HEK293 (cell line): ENCODE measurements around the gene IMMP2L.

ENCODE experiments used
- CTCF ChIA-PET: fragments of 350-600 bp; formaldehyde crosslinking; extraction: SDS; loops from one replicate; lab custom pipeline; 2021; ENCODE audit warnings: antibody characterized with exemption; lab: Yijun Ruan, JAX
- POLR2A ChIA-PET: fragments of 300-600 bp; formaldehyde crosslinking; extraction: SDS; loops from one replicate; lab custom pipeline; 2020; ENCODE audit warnings: antibody characterized with exemption, inconsistent platforms; lab: Yijun Ruan, JAX
- H3K27ac ChIP-seq: fragments of 200-500 bp; sonication (Bioruptor generic); 2 replicates; pipeline ENCODE4 v1.5.1; 2014; ENCODE audit warnings: low read depth, low read length, control low read depth, inconsistent platforms; ENCODE audit errors: extremely low read depth
- H3K36me3 ChIP-seq, 2 experiments: fragments of 200-500 bp in 1 of 2; sonication (Bioruptor generic) in 1 of 2; 1 replicate in 1 of 2; 2 replicates in 1 of 2; pipeline ENCODE4 v1.5.1; 2014 to 2017; ENCODE audit warnings: inconsistent platforms in 2 of 2, low read length in 2 of 2; ENCODE audit not compliant: control insufficient read depth in 2 of 2, insufficient read depth in 1 of 2
- H3K4me1 ChIP-seq: fragments of 200-500 bp; sonication (Bioruptor generic); 2 replicates; pipeline ENCODE4 v1.5.1; 2014; ENCODE audit warnings: mild to moderate bottlenecking, low read length, inconsistent platforms; ENCODE audit not compliant: control insufficient read depth, insufficient read depth
- H3K4me3 ChIP-seq: 2 replicates; pipeline ENCODE4 v1.5.1; 2011; ENCODE audit warnings: low read depth, mild to moderate bottlenecking, control low read depth, low read length, moderate library complexity
- H3K9me3 ChIP-seq: fragments of 200-500 bp; sonication (Bioruptor generic); 2 replicates; pipeline ENCODE4 v1.5.1; 2014; ENCODE audit warnings: low read depth, low read length, inconsistent platforms; ENCODE audit not compliant: control insufficient read depth, insufficient read depth
- HOXD13 ChIP-seq: sonication (generic); formaldehyde crosslinking; IDR thresholded peaks from 2 replicates; pipeline ENCODE4 v1.8.0; 2022; ENCODE audit warnings: missing genetic modification reagents, borderline replicate concordance
- PRDM1 ChIP-seq: fragments of 450-650 bp; formaldehyde crosslinking; IDR thresholded peaks from 2 replicates; pipeline ENCODE4; 2016; ENCODE audit warnings: missing biosample characterization, missing genetic modification characterization
- SP7 ChIP-seq: fragments of 450-650 bp; formaldehyde crosslinking; IDR thresholded peaks from 2 replicates; pipeline ENCODE4 v1.5.1; 2016; ENCODE audit warnings: missing biosample characterization, missing genetic modification characterization
- ZBTB8A ChIP-seq: fragments of 450-650 bp; formaldehyde crosslinking; IDR thresholded peaks from 2 replicates; pipeline ENCODE4 v1.5.1; 2016; ENCODE audit warnings: missing biosample characterization, missing genetic modification characterization
- ZFHX2 ChIP-seq: fragments of 450-650 bp; formaldehyde crosslinking; conservative IDR thresholded peaks from 2 replicates; pipeline ENCODE4 v1.5.1; 2016; ENCODE audit warnings: missing biosample characterization, missing genetic modification characterization
- ZNF280C ChIP-seq: fragments of 450-650 bp; formaldehyde crosslinking; IDR thresholded peaks from 2 replicates; pipeline ENCODE4 v1.5.1; 2016; ENCODE audit warnings: missing biosample characterization, missing genetic modification characterization
- ZNF280D ChIP-seq: fragments of 450-650 bp; formaldehyde crosslinking; IDR thresholded peaks from 2 replicates; pipeline ENCODE4 v1.5.1; 2016; ENCODE audit warnings: missing biosample characterization, missing genetic modification characterization
- ZNF302 ChIP-seq: fragments of 450-650 bp; formaldehyde crosslinking; IDR thresholded peaks from 2 replicates; pipeline ENCODE4 v1.5.1; 2016; ENCODE audit warnings: missing biosample characterization, missing genetic modification characterization, low read depth
- ZNF560 ChIP-seq: fragments of 450-650 bp; formaldehyde crosslinking; IDR thresholded peaks from 2 replicates; pipeline ENCODE4 v1.5.1; 2017; ENCODE audit warnings: missing biosample characterization, missing genetic modification characterization, borderline replicate concordance
- ZNF561 ChIP-seq: fragments of 450-650 bp; IDR thresholded peaks from 2 replicates; pipeline ENCODE4 v1.5.1; 2018; ENCODE audit warnings: missing biosample characterization, missing genetic modification characterization, borderline replicate concordance
- ZNF626 ChIP-seq: fragments of 450-650 bp; sonication (Bioruptor Pico); formaldehyde crosslinking; IDR thresholded peaks from 2 replicates; pipeline ENCODE4 v1.5.1; 2018; ENCODE audit warnings: missing biosample characterization, missing genetic modification characterization, inconsistent platforms
- ZNF639 ChIP-seq: fragments of 450-650 bp; formaldehyde crosslinking; IDR thresholded peaks from 2 replicates; pipeline ENCODE4 v1.5.1; 2016; ENCODE audit warnings: missing biosample characterization, missing genetic modification characterization
- ZNF664 ChIP-seq: fragments of 450-650 bp; formaldehyde crosslinking; IDR thresholded peaks from 2 replicates; pipeline ENCODE4 v1.5.1; 2016; ENCODE audit warnings: missing biosample characterization, missing genetic modification characterization
- ZSCAN5A ChIP-seq: fragments of 450-650 bp; formaldehyde crosslinking; IDR thresholded peaks from 2 replicates; pipeline ENCODE4 v1.5.1; 2016; ENCODE audit warnings: missing biosample characterization, missing genetic modification characterization
- TF ChIP-seq, protein P1 (sequence below): fragments of 450-650 bp; formaldehyde crosslinking; IDR thresholded peaks from 2 replicates; pipeline ENCODE4 v1.5.1; 2017; ENCODE audit warnings: missing biosample characterization, missing genetic modification characterization
- TF ChIP-seq, protein P2 (sequence below): fragments of 450-650 bp; formaldehyde crosslinking; IDR thresholded peaks from 2 replicates; pipeline ENCODE4 v1.5.1; 2016; ENCODE audit warnings: missing biosample characterization, missing genetic modification characterization
- TF ChIP-seq, protein P3 (sequence below): fragments of 450-650 bp; formaldehyde crosslinking; IDR thresholded peaks from 2 replicates; pipeline ENCODE4 v1.5.1; 2016; ENCODE audit warnings: missing biosample characterization, missing genetic modification characterization
- TF ChIP-seq, protein P4 (sequence below): fragments of 450-650 bp; formaldehyde crosslinking; IDR thresholded peaks from 2 replicates; pipeline ENCODE4; 2016; ENCODE audit warnings: missing biosample characterization, missing genetic modification characterization
- TF ChIP-seq, protein P5 (sequence below): sonication (generic); formaldehyde crosslinking; IDR thresholded peaks from 2 replicates; pipeline ENCODE4 v1.8.1; 2022; ENCODE audit warnings: mild to moderate bottlenecking, moderate library complexity, missing genetic modification reagents

IMMP2L gene

DNA sequence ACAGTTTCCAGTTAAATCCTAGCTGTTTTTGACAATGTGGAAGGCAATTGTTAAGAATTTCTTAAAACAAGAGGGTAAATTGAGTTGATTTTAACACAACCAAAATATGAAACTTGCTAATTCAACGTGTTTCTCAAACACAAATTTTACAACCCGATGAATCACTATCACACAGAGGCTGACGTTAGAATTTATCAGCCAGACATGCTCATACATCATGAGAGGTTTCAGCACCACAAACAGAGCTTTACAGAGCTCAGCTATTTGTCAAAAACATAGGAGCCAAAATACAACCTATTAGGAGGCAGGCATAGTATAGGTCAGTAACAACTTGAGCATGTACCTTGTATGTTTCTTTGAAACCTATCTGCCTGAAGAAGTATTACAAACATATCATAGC is 435.3 kb downstream of the IMMP2L start (continued):
- TF ChIP-seq, protein P1, sequence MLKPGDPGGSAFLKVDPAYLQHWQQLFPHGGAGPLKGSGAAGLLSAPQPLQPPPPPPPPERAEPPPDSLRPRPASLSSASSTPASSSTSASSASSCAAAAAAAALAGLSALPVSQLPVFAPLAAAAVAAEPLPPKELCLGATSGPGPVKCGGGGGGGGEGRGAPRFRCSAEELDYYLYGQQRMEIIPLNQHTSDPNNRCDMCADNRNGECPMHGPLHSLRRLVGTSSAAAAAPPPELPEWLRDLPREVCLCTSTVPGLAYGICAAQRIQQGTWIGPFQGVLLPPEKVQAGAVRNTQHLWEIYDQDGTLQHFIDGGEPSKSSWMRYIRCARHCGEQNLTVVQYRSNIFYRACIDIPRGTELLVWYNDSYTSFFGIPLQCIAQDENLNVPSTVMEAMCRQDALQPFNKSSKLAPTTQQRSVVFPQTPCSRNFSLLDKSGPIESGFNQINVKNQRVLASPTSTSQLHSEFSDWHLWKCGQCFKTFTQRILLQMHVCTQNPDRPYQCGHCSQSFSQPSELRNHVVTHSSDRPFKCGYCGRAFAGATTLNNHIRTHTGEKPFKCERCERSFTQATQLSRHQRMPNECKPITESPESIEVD (tag by site-specific recombination) = peak; percentile 60; the same call in 1 of the 2 replicates
- TF ChIP-seq, protein P2, sequence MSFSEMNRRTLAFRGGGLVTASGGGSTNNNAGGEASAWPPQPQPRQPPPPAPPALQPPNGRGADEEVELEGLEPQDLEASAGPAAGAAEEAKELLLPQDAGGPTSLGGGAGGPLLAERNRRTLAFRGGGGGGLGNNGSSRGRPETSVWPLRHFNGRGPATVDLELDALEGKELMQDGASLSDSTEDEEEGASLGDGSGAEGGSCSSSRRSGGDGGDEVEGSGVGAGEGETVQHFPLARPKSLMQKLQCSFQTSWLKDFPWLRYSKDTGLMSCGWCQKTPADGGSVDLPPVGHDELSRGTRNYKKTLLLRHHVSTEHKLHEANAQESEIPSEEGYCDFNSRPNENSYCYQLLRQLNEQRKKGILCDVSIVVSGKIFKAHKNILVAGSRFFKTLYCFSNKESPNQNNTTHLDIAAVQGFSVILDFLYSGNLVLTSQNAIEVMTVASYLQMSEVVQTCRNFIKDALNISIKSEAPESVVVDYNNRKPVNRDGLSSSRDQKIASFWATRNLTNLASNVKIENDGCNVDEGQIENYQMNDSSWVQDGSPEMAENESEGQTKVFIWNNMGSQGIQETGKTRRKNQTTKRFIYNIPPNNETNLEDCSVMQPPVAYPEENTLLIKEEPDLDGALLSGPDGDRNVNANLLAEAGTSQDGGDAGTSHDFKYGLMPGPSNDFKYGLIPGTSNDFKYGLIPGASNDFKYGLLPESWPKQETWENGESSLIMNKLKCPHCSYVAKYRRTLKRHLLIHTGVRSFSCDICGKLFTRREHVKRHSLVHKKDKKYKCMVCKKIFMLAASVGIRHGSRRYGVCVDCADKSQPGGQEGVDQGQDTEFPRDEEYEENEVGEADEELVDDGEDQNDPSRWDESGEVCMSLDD (tag by site-specific recombination) = no peak
- TF ChIP-seq, protein P3, sequence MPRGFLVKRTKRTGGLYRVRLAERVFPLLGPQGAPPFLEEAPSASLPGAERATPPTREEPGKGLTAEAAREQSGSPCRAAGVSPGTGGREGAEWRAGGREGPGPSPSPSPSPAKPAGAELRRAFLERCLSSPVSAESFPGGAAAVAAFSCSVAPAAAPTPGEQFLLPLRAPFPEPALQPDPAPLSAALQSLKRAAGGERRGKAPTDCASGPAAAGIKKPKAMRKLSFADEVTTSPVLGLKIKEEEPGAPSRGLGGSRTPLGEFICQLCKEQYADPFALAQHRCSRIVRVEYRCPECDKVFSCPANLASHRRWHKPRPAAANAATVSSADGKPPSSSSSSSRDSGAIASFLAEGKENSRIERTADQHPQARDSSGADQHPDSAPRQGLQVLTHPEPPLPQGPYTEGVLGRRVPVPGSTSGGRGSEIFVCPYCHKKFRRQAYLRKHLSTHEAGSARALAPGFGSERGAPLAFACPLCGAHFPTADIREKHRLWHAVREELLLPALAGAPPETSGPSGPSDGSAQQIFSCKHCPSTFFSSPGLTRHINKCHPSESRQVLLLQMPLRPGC (tag by site-specific recombination) = no peak
- no peak for TF ChIP-seq ZNF664 (tag by site-specific recombination)
- TF ChIP-seq, all 188 proteins: peak for 7

DNA sequence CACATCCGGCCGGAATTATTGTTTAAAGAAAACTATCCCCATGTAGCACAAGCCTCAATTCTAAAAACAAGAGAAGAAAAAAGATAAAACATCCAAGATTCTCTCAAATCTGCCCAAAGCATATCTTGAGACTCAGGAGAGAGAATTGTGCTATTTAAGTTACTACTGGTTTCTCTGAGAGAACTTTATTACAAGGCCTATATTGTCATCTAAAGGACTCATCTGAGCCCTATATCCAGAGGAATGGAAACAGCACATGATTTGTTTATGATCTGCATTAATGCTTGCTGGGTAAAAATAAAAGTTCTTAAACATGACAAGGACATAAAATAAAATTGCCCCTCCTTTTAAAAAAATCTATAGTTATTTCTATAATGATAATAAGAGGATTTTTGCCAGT is 446.3 kb downstream of the IMMP2L start:
- H3K27ac ChIP-seq = no peak overlapping the region
- no peaks in the 10 kb centered on the region for H3K4me1 ChIP-seq
- no peaks in the 10 kb centered on the region for H3K36me3 ChIP-seq
- CTCF ChIA-PET = no interaction called here
- no peaks in the 10 kb centered on the region for H3K9me3 ChIP-seq
- H3K4me3 ChIP-seq = no peak overlapping the region
- POLR2A ChIA-PET = no interaction called here
- TF ChIP-seq ZNF561 (tag by site-specific recombination) = no peak
- TF ChIP-seq ZNF280D (tag by site-specific recombination) = no peak
- no peak for TF ChIP-seq ZFHX2
- TF ChIP-seq SP7 (tag by site-specific recombination) = no peak
- no peak for TF ChIP-seq ZNF560 (tag by site-specific recombination)
- TF ChIP-seq, protein P4, sequence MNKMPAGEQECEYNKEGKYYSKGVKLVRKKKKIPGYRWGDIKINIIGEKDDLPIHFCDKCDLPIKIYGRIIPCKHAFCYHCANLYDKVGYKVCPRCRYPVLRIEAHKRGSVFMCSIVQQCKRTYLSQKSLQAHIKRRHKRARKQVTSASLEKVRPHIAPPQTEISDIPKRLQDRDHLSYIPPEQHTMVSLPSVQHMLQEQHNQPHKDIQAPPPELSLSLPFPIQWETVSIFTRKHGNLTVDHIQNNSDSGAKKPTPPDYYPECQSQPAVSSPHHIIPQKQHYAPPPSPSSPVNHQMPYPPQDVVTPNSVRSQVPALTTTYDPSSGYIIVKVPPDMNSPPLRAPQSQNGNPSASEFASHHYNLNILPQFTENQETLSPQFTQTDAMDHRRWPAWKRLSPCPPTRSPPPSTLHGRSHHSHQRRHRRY (tag by site-specific recombination) = no peak
- TF ChIP-seq HOXD13 (CRISPR knock-in tag) = no peak
- TF ChIP-seq, protein P5, sequence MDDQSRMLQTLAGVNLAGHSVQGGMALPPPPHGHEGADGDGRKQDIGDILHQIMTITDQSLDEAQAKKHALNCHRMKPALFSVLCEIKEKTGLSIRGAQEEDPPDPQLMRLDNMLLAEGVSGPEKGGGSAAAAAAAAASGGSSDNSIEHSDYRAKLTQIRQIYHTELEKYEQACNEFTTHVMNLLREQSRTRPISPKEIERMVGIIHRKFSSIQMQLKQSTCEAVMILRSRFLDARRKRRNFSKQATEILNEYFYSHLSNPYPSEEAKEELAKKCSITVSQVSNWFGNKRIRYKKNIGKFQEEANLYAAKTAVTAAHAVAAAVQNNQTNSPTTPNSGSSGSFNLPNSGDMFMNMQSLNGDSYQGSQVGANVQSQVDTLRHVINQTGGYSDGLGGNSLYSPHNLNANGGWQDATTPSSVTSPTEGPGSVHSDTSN = no peak
- no peak for TF ChIP-seq ZNF626 (tag by site-specific recombination)
- TF ChIP-seq ZSCAN5A = no peak
- no peak for TF ChIP-seq PRDM1
- TF ChIP-seq ZBTB8A = no peak
- TF ChIP-seq ZNF302 (tag by site-specific recombination) = no peak
- no peak for TF ChIP-seq ZNF639 (tag by site-specific recombination)
- no peak for TF ChIP-seq ZNF280C
